ENCODE measurements around the gene TLX1. TPM values are rescaled to one million over a fixed set of nuclear protein-coding genes. Genes with fewer than 3 reads are reported as not detected.
"Not testable (repeated sequence)": the region's sequence is repeated elsewhere in the genome, so short reads cannot be mapped to it uniquely, and the experiment has no call there.

Gene TLX1
- total RNA-seq, 1 experiment from 2014 or later: not detected

DNA sequence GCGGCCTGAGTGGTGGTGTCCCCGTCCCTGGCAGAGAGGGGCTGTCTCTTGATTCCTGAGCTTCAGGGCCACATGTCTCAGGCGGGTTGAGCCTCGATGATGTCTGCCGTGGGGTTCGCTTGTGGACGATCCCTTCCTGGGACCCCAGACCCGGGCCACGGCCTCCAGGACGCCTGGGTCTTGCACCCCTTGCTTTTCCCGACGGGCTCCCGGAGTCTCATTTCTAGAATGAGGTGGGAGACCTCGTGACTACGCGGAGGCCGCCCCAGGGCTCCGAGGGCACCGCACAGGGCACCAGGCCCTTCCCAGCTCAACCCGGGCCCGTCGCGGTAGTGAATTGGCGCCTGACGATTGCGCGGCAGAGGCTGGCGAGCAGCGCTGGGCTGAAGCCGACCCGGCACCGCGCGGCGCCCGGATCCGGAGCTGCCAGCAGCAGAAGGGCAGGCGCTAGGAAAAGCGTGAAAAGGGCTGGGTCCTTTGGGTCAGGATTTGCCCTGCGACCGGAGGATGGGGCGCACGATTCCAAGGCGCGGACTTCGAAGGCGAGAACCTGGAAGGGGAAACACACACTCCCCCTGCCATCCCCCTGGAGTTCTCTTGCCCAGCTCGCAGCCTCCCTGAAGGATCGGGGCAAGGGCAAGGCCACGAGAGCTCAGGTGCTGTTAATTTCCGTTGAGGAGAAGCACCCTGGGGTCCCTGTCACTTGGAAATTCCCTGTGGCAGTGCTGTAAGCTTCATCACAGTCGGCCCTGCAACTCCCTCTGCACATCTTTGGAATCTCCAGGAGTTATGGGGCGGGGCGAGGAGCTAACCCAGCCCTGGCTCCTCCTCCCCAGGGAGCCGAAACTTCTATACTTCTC lies 15.5 kb downstream of the TLX1 start:
- peak overlapping the region; percentile 83 for H2AFZ ChIP-seq (ENCODE audit: low read length)
- H3K4me1 ChIP-seq (ENCODE audit: insufficient read depth, low read length): peaks cover 9% of the 10 kb centered on the region; the same call in 1 of the 2 replicates
- H3K27me3 ChIP-seq (ENCODE audit: low read length): peaks cover 4% of the 10 kb centered on the region; the same call in 1 of the 2 replicates
- peak overlapping the region; percentile 86 for H3K4me2 ChIP-seq (ENCODE audit: low read length)
- no peak overlapping the region for H3K9ac ChIP-seq (ENCODE audit: low read length)
- DNase-seq (peak; percentile 23), ATAC-seq (peak; percentile 63)
- no peaks in the 10 kb centered on the region for H3K79me2 ChIP-seq (ENCODE audit: low read length)
- intact Hi-C loops (cut with micrococcal nuclease): no loop called here
- ChIA-PET POLR2A (ENCODE audit: unreplicated experiment) (no interaction called here), CTCF (no interaction called here)
- no peaks in the 10 kb centered on the region for H4K20me1 ChIP-seq (ENCODE audit: low read length)
- no peaks in the 10 kb centered on the region for H3F3A ChIP-seq (ENCODE audit: low read length, unreplicated experiment)
- no peaks in the 10 kb centered on the region for H3K36me3 ChIP-seq (ENCODE audit: low read depth, low read length)
- BruUV-seq (replicated peaks): no TSS peak
- no peak for TF ChIP-seq EZH2 (IDR thresholded peaks at IDR 0.05; ENCODE audit: low read length, unreplicated experiment)
- TF ChIP-seq EZH2phosphoT487 (IDR thresholded peaks at IDR 0.05; ENCODE audit: borderline replicate concordance, low read length): no peak
- TF ChIP-seq, protein P1, sequence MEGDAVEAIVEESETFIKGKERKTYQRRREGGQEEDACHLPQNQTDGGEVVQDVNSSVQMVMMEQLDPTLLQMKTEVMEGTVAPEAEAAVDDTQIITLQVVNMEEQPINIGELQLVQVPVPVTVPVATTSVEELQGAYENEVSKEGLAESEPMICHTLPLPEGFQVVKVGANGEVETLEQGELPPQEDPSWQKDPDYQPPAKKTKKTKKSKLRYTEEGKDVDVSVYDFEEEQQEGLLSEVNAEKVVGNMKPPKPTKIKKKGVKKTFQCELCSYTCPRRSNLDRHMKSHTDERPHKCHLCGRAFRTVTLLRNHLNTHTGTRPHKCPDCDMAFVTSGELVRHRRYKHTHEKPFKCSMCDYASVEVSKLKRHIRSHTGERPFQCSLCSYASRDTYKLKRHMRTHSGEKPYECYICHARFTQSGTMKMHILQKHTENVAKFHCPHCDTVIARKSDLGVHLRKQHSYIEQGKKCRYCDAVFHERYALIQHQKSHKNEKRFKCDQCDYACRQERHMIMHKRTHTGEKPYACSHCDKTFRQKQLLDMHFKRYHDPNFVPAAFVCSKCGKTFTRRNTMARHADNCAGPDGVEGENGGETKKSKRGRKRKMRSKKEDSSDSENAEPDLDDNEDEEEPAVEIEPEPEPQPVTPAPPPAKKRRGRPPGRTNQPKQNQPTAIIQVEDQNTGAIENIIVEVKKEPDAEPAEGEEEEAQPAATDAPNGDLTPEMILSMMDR (conservative IDR thresholded peaks at IDR 0.05; ENCODE audit: low read depth, low read length): no peak
- H3K9me2 ChIP-seq (replicated peaks; ENCODE audit: low read length): no peaks in the 10 kb centered on the region
- no peak overlapping the region for H3K27ac ChIP-seq (ENCODE audit: low read length)
- peak overlapping the region; percentile 58; the same call in 1 of the 2 replicates for H3K4me3 ChIP-seq (ENCODE audit: low read length)
- no peaks in the 10 kb centered on the region for H3K9me3 ChIP-seq (ENCODE audit: low read length)

- intact Hi-C loops (cut with micrococcal nuclease): no loop called here
- H3K36me3 ChIP-seq (ENCODE audit: low read depth, low read length): no peaks in the 10 kb centered on the region
- H4K20me1 ChIP-seq (ENCODE audit: low read length): no peaks in the 10 kb centered on the region
- no peaks in the 10 kb centered on the region for H3K9me2 ChIP-seq (replicated peaks; ENCODE audit: low read length)
- no peaks in the 10 kb centered on the region for H3F3A ChIP-seq (ENCODE audit: low read length, unreplicated experiment)
- no peak overlapping the region for H3K27ac ChIP-seq (ENCODE audit: low read length)
- peaks cover 4% of the 10 kb centered on the region; the same call in 1 of the 2 replicates for H3K27me3 ChIP-seq (ENCODE audit: low read length)
- ATAC-seq: no peak
- no peaks in the 10 kb centered on the region for H3K79me2 ChIP-seq (ENCODE audit: low read length)
- no peak overlapping the region for H3K4me3 ChIP-seq (ENCODE audit: low read length)
- DNase-seq: no peak
- H3K4me2 ChIP-seq (ENCODE audit: low read length): no peak overlapping the region
- no peak overlapping the region for H3K9ac ChIP-seq (ENCODE audit: low read length)
- ChIA-PET POLR2A (ENCODE audit: unreplicated experiment) (interaction anchor here (0.6 kb wide), 1 partner anchor 17 kb away, joined by 3 read pairs; no protein-coding TSS in a partner anchor), CTCF (no interaction called here)
- BruUV-seq (replicated peaks): no TSS peak
- H3K9me3 ChIP-seq (ENCODE audit: low read length): no peaks in the 10 kb centered on the region
- H3K4me1 ChIP-seq (ENCODE audit: insufficient read depth, low read length): peaks cover 5% of the 10 kb centered on the region; the same call in 1 of the 2 replicates
- no peak overlapping the region for H2AFZ ChIP-seq (ENCODE audit: low read length)
- TF ChIP-seq EZH2 (IDR thresholded peaks at IDR 0.05; ENCODE audit: low read length, unreplicated experiment): no peak
- TF ChIP-seq EZH2phosphoT487 (IDR thresholded peaks at IDR 0.05; ENCODE audit: borderline replicate concordance, low read length): no peak
- TF ChIP-seq, protein P1 (conservative IDR thresholded peaks at IDR 0.05; ENCODE audit: low read depth, low read length): no peak
Measured at GRCh38 chr10:101151395-101151794, 20.3 kb downstream of the TLX1 start.

DNA sequence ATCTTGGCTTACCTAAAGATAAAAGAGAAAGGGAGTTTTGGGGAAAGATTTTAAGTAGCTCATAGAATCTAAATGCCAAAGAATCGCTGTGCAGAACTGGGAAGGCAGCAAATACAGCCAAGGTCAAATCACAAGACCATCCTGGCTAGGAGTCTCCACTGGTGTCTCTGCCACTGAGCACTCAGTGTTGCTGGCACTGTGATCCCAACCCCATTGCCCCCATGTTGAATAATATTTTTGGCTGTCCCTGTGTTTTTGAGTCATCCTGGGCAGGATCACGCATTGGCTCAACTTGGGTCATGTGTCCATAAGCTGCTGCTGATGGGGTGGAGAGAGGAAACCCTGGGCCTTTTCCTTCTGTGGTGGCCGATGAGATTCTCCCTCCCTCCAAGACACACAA lies 21.2 kb downstream of the TLX1 start:
- no peak overlapping the region for H3K9ac ChIP-seq (ENCODE audit: low read length)
- H3K4me3 ChIP-seq (ENCODE audit: low read length): no peak overlapping the region
- H3K36me3 ChIP-seq (ENCODE audit: low read depth, low read length): no peaks in the 10 kb centered on the region
- TF ChIP-seq EZH2phosphoT487 (IDR thresholded peaks at IDR 0.05; ENCODE audit: borderline replicate concordance, low read length) (no peak), EZH2 (IDR thresholded peaks at IDR 0.05; ENCODE audit: low read length, unreplicated experiment) (no peak)
- TF ChIP-seq, protein P1 (conservative IDR thresholded peaks at IDR 0.05; ENCODE audit: low read depth, low read length): no peak
- no peaks in the 10 kb centered on the region for H3K9me3 ChIP-seq (ENCODE audit: low read length)
- intact Hi-C loops (cut with micrococcal nuclease): no loop called here
- DNase-seq (no peak), ATAC-seq (no peak)
- POLR2A ChIA-PET (ENCODE audit: unreplicated experiment): no interaction called here
- CTCF ChIA-PET: no interaction called here
- no peak overlapping the region for H2AFZ ChIP-seq (ENCODE audit: low read length)
- H3K9me2 ChIP-seq (replicated peaks; ENCODE audit: low read length): no peaks in the 10 kb centered on the region
- no peak overlapping the region for H3K4me2 ChIP-seq (ENCODE audit: low read length)
- no peaks in the 10 kb centered on the region for H4K20me1 ChIP-seq (ENCODE audit: low read length)
- no peaks in the 10 kb centered on the region for H3F3A ChIP-seq (ENCODE audit: low read length, unreplicated experiment)
- H3K27me3 ChIP-seq (ENCODE audit: low read length): peaks cover 1% of the 10 kb centered on the region; the same call in 1 of the 2 replicates
- H3K27ac ChIP-seq (ENCODE audit: low read length): no peak overlapping the region
- no peaks in the 10 kb centered on the region for H3K79me2 ChIP-seq (ENCODE audit: low read length)
- no TSS peak for BruUV-seq (replicated peaks)
- no peaks in the 10 kb centered on the region for H3K4me1 ChIP-seq (ENCODE audit: insufficient read depth, low read length)

- DNase-seq; H3K4me2 ChIP-seq (ENCODE audit: low read length); H3K36me3 ChIP-seq (ENCODE audit: low read depth, low read length); H2AFZ ChIP-seq (ENCODE audit: low read length); H3K9me3 ChIP-seq (ENCODE audit: low read length); H3K9me2 ChIP-seq (replicated peaks; ENCODE audit: low read length); H3K79me2 ChIP-seq (ENCODE audit: low read length); H3K9ac ChIP-seq (ENCODE audit: low read length); POLR2A ChIA-PET (ENCODE audit: unreplicated experiment); H3K4me1 ChIP-seq (ENCODE audit: insufficient read depth, low read length); intact Hi-C loops (cut with micrococcal nuclease); H3K27ac ChIP-seq (ENCODE audit: low read length); BruUV-seq (replicated peaks); H3K4me3 ChIP-seq (ENCODE audit: low read length); H3K27me3 ChIP-seq (ENCODE audit: low read length); H4K20me1 ChIP-seq (ENCODE audit: low read length); CTCF ChIA-PET; H3F3A ChIP-seq (ENCODE audit: low read length, unreplicated experiment); ATAC-seq: not testable (repeated sequence)
Measured at GRCh38 chr10:101154506-101154905, 23.4 kb downstream of the TLX1 start.
